OCI-LY7 (cell line): Measurements from ENCODE around the gene MOK. TPM values are rescaled to one million over a fixed set of nuclear protein-coding genes. Genes with fewer than 3 reads are reported as not detected.

Experiments used
- BruUV-seq: library from RNA; stranded (reverse); fragments of 400-500 nt; replicated peaks from 2 replicates; lab custom pipeline; 2021; lab: Mats Ljungman, UMichigan
- CTCF ChIA-PET: fragments of 300-600 bp; sonication (Branson Sonifier 250); formaldehyde crosslinking; loops from one replicate; lab custom pipeline; 2022; ENCODE audit warnings: antibody characterized with exemption; ENCODE audit not compliant: unreplicated experiment; lab: Charles Lee
- POLR2A ChIA-PET: fragments of 300-600 bp; sonication (Branson Sonifier 250); formaldehyde crosslinking; loops from one replicate; lab custom pipeline; 2022; ENCODE audit warnings: antibody characterized with exemption; lab: Charles Lee
- DNase-seq: peaks from one replicate; pipeline ENCODE4 v3.0.0-alpha.2; 2015; ENCODE audit warnings: low spot score
- H2AFZ ChIP-seq: fragments of 200-600 bp; sonication (generic), shearing (Covaris generic); 2 replicates; pipeline ENCODE4 v1.6.1; 2014; ENCODE audit warnings: mild to moderate bottlenecking, antibody characterized with exemption, low read length, moderate library complexity
- H3K27ac ChIP-seq: fragments of 200-600 bp; sonication (generic); 2 replicates; pipeline ENCODE4 v1.5.1; 2014; ENCODE audit warnings: mixed run types, low read depth, mild to moderate bottlenecking, moderate library complexity, low read length, inconsistent platforms; ENCODE audit not compliant: poor library complexity, severe bottlenecking
- H3K36me3 ChIP-seq: fragments of 200-600 bp; sonication (generic); 2 replicates; pipeline ENCODE4 v1.6.1; 2014; ENCODE audit warnings: mild to moderate bottlenecking, antibody characterized with exemption, low read length, moderate library complexity, mixed read lengths; ENCODE audit not compliant: insufficient read depth
- H3K4me1 ChIP-seq: fragments of 200-600 bp; sonication (generic); 2 replicates; pipeline ENCODE4 v1.5.1; 2014; ENCODE audit warnings: mild to moderate bottlenecking, low read length; ENCODE audit not compliant: insufficient read depth, poor library complexity, severe bottlenecking
- H3K4me2 ChIP-seq: fragments of 200-600 bp; sonication (generic); 2 replicates; pipeline ENCODE4 v1.6.1; 2014; ENCODE audit warnings: mild to moderate bottlenecking, low read length
- H3K4me3 ChIP-seq: fragments of 200-600 bp; sonication (generic); 2 replicates; pipeline ENCODE4 v1.5.1; 2014; ENCODE audit warnings: mild to moderate bottlenecking, low read depth, low read length; ENCODE audit not compliant: poor library complexity, severe bottlenecking
- H3K79me2 ChIP-seq: fragments of 200-600 bp; sonication (generic); 2 replicates; pipeline ENCODE4 v1.6.1; 2016; ENCODE audit warnings: low read depth, mild to moderate bottlenecking, low read length, moderate library complexity, mixed read lengths; ENCODE audit not compliant: insufficient read depth
- H3K9me2 ChIP-seq: fragments of 200-600 bp; sonication (generic); 2 replicates; pipeline ENCODE4 v1.6.1; 2016; ENCODE audit warnings: mild to moderate bottlenecking, low read length, mixed read lengths; ENCODE audit not compliant: insufficient read depth
- H3K9me3 ChIP-seq: fragments of 200-600 bp; sonication (generic); 2 replicates; pipeline ENCODE4 v1.6.1; 2014; ENCODE audit warnings: mild to moderate bottlenecking, mixed run types, low read length, mixed read lengths
- H4K20me1 ChIP-seq: fragments of 200-600 bp; sonication (generic); 2 replicates; pipeline ENCODE4 v1.6.1; 2014; ENCODE audit warnings: mild to moderate bottlenecking, antibody characterized with exemption, low read length, moderate library complexity, mixed read lengths; ENCODE audit not compliant: insufficient read depth
- CTCF ChIP-seq: fragments of 200-600 bp; sonication (generic); conservative IDR thresholded peaks from 2 replicates; pipeline ENCODE4 v1.5.1; 2014; ENCODE audit warnings: mild to moderate bottlenecking, antibody characterized with exemption, low read length, moderate library complexity, mixed read lengths
- EZH2phosphoT487 ChIP-seq: fragments of 200-600 bp; sonication (generic); IDR thresholded peaks from 2 replicates; pipeline ENCODE4 v1.6.1; 2018; ENCODE audit warnings: low read depth, borderline replicate concordance, mild to moderate bottlenecking, mixed run types, antibody characterized with exemption, low read length, moderate library complexity, mixed read lengths
- intact Hi-C: fragments of 100-400 bp; cut with micrococcal nuclease; formaldehyde crosslinking; loops from one replicate; pipeline ENCODE4 v1.10.0; 2022; ENCODE audit not compliant: unreplicated experiment
- total RNA-seq, 2 experiments: library from RNA; depleted of rRNA in 1 of 2; stranded (reverse); fragments of >200 nt in 1 of 2; shearing (Covaris generic) in 1 of 2; gene quantifications; 2 replicates each; pipeline ENCODE4 v1.2.3, GENCODE V29; 2014 to 2022

The MOK gene
- total RNA-seq, 2 experiments from 2014 or later = 2.2 to 4.0 TPM

GRCh38 chr14:102315121-102315520, 10.2 kb upstream of the MOK start:
- H3K4me3 ChIP-seq = no peak overlapping the region
- TF ChIP-seq EZH2phosphoT487 (no peak), CTCF (no peak)

GRCh38 chr14:102314242-102315011, 9.5 kb upstream of the MOK start:
- intact Hi-C loops = loop anchor here (1.0 to 5.0 kb wide), 4 partner anchors 79 to 352 kb away; partner anchors contain the start of genes DYNC1H1 and WDR20
- H3K4me2 ChIP-seq = peak overlapping the region; percentile 76
- TF ChIP-seq EZH2phosphoT487 (no peak), CTCF (peak; percentile 97)
- no TSS peak for BruUV-seq
- no peaks in the 10 kb centered on the region for H3K79me2 ChIP-seq
- peak overlapping the region; percentile 92 for H2AFZ ChIP-seq
- H3K9me3 ChIP-seq = no peaks in the 10 kb centered on the region
- ChIA-PET CTCF (interaction anchor here (0.6 to 1.1 kb wide), 3 partner anchors 78 to 352 kb away, joined by 3 to 4 read pairs (median 3); no protein-coding TSS in a partner anchor), POLR2A (interaction anchor here (1.0 kb wide), 1 partner anchor 211 kb away, joined by 5 read pairs; no protein-coding TSS in a partner anchor)
- H3K9me2 ChIP-seq = no peaks in the 10 kb centered on the region
- no peaks in the 10 kb centered on the region for H3K36me3 ChIP-seq
- no peaks in the 10 kb centered on the region for H4K20me1 ChIP-seq
- H3K27ac ChIP-seq = no peak overlapping the region
- H3K4me1 ChIP-seq = peaks cover 41% of the 10 kb centered on the region
- H3K4me3 ChIP-seq = peak overlapping the region; percentile 65
- peak; percentile 86 for DNase-seq

More at GRCh38 chr14:102315121-102315520, 10.2 kb upstream of the MOK start:
- Histone ChIP-seq H3K4me1 (peaks cover 41% of the 10 kb centered on the region), H3K79me2 (peaks cover 1% of the 10 kb centered on the region; the same call in 1 of the 2 replicates), H2AFZ (peak overlapping the region; percentile 92; the same call in 1 of the 2 replicates), H4K20me1 (no peaks in the 10 kb centered on the region), H3K27ac (no peak overlapping the region), H3K36me3 (no peaks in the 10 kb centered on the region), H3K9me2 (no peaks in the 10 kb centered on the region), H3K4me2 (no peak overlapping the region), H3K9me3 (no peaks in the 10 kb centered on the region)
- DNase-seq = no peak
- CTCF ChIA-PET = interaction anchor here (0.6 to 1.1 kb wide), 2 partner anchors 78 to 248 kb away, joined by 3 to 4 read pairs; no protein-coding TSS in a partner anchor
- intact Hi-C loops = loop anchor here (5.0 kb wide), 1 partner anchor 353 kb away; the partner anchor contains the start of gene DYNC1H1
- POLR2A ChIA-PET = interaction anchor here (0.7 to 1.0 kb wide), 2 partner anchors 10 to 212 kb away, joined by 4 to 5 read pairs; partner anchors contain the start of gene MOK
- no TSS peak for BruUV-seq
